K562 (cell line): Measurements from ENCODE around the gene UTP25.

Experiments used
- E2F3 ChIP-seq: fragments of 250-450 bp; sonication (Bioruptor Pico); IDR thresholded peaks from 2 replicates; pipeline ENCODE4 v1.4.0; 2020; ENCODE audit warnings: mild to moderate bottlenecking
- JUN ChIP-seq, 2 experiments: sonication (generic) in 1 of 2; formaldehyde crosslinking in 1 of 2; IDR thresholded peaks; 2 replicates each; pipeline versions ENCODE4 v1.6.1 to v1.8.0; 2012 to 2022; ENCODE audit warnings: borderline replicate concordance in 2 of 2, mild to moderate bottlenecking in 2 of 2, improper control_type of control experiment in 1 of 2, low read depth in 1 of 2, low read length in 1 of 2, missing genetic modification reagents in 1 of 2
- MYNN ChIP-seq, 2 experiments: sonication (generic); formaldehyde crosslinking in 1 of 2; IDR thresholded peaks; 2 replicates each; pipeline versions ENCODE4 v1.5.0 to v1.6.1; 2016 to 2020; ENCODE audit warnings: antibody characterized with exemption in 1 of 2, missing genetic modification reagents in 1 of 2
- TF ChIP-seq, protein P1 (sequence below), 3 experiments: IDR thresholded peaks in 2 of 3; conservative IDR thresholded peaks in 1 of 3; 2 replicates each; pipeline ENCODE4 v1.5.1; 2011 to 2012; ENCODE audit warnings: low read length in 3 of 3, mild to moderate bottlenecking in 3 of 3, control low read depth in 2 of 3, improper control_type of control experiment in 1 of 3, inconsistent platforms in 1 of 3, low read depth in 1 of 3, mixed read lengths in 1 of 3, moderate library complexity in 1 of 3; ENCODE audit not compliant: insufficient read depth in 2 of 3
- TF ChIP-seq, protein P2 (sequence below): fragments of 450-650 bp; IDR thresholded peaks from 2 replicates; pipeline ENCODE4 v1.6.1; 2016; ENCODE audit warnings: borderline replicate concordance

GRCh38 chr1:209822706-209823105, 5.1 kb upstream of the UTP25 start:
- TF ChIP-seq E2F3 (CRISPR knock-in tag) (no peak), JUN (IDR thresholded peaks at IDR 0.05; ENCODE audit: borderline replicate concordance, low read depth, low read length) (no peak), JUN (CRISPR knock-in tag; IDR thresholded peaks at IDR 0.05; ENCODE audit: borderline replicate concordance) (no peak), MYNN (IDR thresholded peaks at IDR 0.05) (no peak), MYNN (CRISPR knock-in tag; IDR thresholded peaks at IDR 0.05) (no peak)
- TF ChIP-seq, protein P1, sequence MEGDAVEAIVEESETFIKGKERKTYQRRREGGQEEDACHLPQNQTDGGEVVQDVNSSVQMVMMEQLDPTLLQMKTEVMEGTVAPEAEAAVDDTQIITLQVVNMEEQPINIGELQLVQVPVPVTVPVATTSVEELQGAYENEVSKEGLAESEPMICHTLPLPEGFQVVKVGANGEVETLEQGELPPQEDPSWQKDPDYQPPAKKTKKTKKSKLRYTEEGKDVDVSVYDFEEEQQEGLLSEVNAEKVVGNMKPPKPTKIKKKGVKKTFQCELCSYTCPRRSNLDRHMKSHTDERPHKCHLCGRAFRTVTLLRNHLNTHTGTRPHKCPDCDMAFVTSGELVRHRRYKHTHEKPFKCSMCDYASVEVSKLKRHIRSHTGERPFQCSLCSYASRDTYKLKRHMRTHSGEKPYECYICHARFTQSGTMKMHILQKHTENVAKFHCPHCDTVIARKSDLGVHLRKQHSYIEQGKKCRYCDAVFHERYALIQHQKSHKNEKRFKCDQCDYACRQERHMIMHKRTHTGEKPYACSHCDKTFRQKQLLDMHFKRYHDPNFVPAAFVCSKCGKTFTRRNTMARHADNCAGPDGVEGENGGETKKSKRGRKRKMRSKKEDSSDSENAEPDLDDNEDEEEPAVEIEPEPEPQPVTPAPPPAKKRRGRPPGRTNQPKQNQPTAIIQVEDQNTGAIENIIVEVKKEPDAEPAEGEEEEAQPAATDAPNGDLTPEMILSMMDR (IDR thresholded peaks at IDR 0.05 in 2 of 3, conservative IDR thresholded peaks at IDR 0.05 in 1 of 3; ENCODE audit: insufficient read depth in 2 of 3, low read depth in 1 of 3, low read length in 3 of 3) = no peak
- TF ChIP-seq, protein P2, sequence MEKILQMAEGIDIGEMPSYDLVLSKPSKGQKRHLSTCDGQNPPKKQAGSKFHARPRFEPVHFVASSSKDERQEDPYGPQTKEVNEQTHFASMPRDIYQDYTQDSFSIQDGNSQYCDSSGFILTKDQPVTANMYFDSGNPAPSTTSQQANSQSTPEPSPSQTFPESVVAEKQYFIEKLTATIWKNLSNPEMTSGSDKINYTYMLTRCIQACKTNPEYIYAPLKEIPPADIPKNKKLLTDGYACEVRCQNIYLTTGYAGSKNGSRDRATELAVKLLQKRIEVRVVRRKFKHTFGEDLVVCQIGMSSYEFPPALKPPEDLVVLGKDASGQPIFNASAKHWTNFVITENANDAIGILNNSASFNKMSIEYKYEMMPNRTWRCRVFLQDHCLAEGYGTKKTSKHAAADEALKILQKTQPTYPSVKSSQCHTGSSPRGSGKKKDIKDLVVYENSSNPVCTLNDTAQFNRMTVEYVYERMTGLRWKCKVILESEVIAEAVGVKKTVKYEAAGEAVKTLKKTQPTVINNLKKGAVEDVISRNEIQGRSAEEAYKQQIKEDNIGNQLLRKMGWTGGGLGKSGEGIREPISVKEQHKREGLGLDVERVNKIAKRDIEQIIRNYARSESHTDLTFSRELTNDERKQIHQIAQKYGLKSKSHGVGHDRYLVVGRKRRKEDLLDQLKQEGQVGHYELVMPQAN = no peak
